GM18858 (cell line): Measurements from ENCODE around the gene UFD1.

ENCODE experiments used
- ATAC-seq: cut with Tn5 transposase; IDR thresholded peaks from one replicate; pipeline ENCODE4 v1.9.1; 2021; ENCODE audit not compliant: unreplicated experiment

The UFD1 gene

GRCh38 chr22:19516378-19517170 lies 37.6 kb upstream of the UFD1 start:
- ATAC-seq: no peak

- ATAC-seq: no peak
Observed at GRCh38 chr22:19515654-19516377, 36.8 kb upstream of the UFD1 start.

- no peak for ATAC-seq
Observed at GRCh38 chr22:19514831-19515565, 36.0 kb upstream of the UFD1 start.

- no peak for ATAC-seq
Observed at GRCh38 chr22:19513823-19514222, 34.8 kb upstream of the UFD1 start.

GRCh38 chr22:19510919-19511341 lies 31.9 kb upstream of the UFD1 start:
- ATAC-seq: no peak

GRCh38 chr22:19509923-19510322 lies 30.9 kb upstream of the UFD1 start:
- ATAC-seq: no peak

GRCh38 chr22:19509191-19509590 lies 30.2 kb upstream of the UFD1 start:
- no peak for ATAC-seq

- ATAC-seq: no peak
Observed at GRCh38 chr22:19508024-19508776, 29.2 kb upstream of the UFD1 start.

GRCh38 chr22:19507534-19507861 lies 28.5 kb upstream of the UFD1 start:
- ATAC-seq: no peak

GRCh38 chr22:19506212-19506611 lies 27.2 kb upstream of the UFD1 start:
- ATAC-seq: no peak

GRCh38 chr22:19505735-19506126 lies 26.7 kb upstream of the UFD1 start:
- ATAC-seq: no peak

GRCh38 chr22:19504900-19505734 lies 26.1 kb upstream of the UFD1 start:
- no peak for ATAC-seq

GRCh38 chr22:19503869-19504268 lies 24.9 kb upstream of the UFD1 start:
- no peak for ATAC-seq

GRCh38 chr22:19503367-19503766 lies 24.4 kb upstream of the UFD1 start:
- ATAC-seq: no peak

- ATAC-seq: no peak
Observed at GRCh38 chr22:19501897-19502447, 23.0 kb upstream of the UFD1 start.

- no peak for ATAC-seq
Observed at GRCh38 chr22:19499880-19500242, 20.9 kb upstream of the UFD1 start.

GRCh38 chr22:19499236-19499879 lies 20.4 kb upstream of the UFD1 start:
- ATAC-seq: no peak

- no peak for ATAC-seq
Observed at GRCh38 chr22:19498866-19499190, 19.8 kb upstream of the UFD1 start.

- ATAC-seq: no peak
Observed at GRCh38 chr22:19498154-19498865, 19.3 kb upstream of the UFD1 start.
